ENCODE measurements around the gene CACNA1H.
"Not testable (repeated sequence)": the region's sequence is repeated elsewhere in the genome, so short reads cannot be mapped to it uniquely, and the experiment has no call there.

Gene CACNA1H

DNA sequence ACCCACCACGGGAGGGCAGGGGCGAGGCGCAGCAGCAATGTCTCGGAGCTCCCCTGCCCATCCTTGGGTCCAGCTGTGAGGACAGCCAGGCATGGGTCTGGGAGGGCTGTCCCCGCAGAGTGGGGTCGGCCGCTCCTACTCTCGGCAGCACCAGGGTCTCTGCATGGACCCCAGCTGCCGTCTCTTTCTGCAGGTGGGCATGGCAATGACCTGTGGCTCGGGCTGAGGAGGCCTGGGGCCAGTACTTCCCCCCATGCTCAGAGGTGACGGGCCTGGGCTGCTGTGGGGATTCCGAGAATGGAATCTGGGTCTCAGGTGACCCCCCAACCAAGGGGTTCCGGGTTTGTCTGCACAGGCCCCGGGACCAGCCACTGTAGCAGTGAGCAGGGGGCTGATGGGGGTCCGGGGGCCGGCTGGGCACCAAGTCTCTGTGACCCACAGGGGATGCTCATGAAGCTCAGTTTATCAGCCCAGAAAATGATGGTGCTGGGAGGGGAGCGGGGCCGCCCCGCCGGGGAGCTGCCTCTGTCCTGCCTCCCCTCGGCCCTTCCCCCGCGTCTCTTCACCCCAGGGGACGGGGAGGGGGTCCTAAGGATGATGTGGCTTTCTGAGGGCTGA lies 23.5 kb downstream of the CACNA1H start:
- no peak for DNase-seq

- DNase-seq: no peak
These were observed 24.1 kb downstream of the CACNA1H start for GRCh38 chr16:1177053-1177452.

- DNase-seq: no peak
These were observed 24.8 kb downstream of the CACNA1H start for GRCh38 chr16:1177750-1178149.

DNA sequence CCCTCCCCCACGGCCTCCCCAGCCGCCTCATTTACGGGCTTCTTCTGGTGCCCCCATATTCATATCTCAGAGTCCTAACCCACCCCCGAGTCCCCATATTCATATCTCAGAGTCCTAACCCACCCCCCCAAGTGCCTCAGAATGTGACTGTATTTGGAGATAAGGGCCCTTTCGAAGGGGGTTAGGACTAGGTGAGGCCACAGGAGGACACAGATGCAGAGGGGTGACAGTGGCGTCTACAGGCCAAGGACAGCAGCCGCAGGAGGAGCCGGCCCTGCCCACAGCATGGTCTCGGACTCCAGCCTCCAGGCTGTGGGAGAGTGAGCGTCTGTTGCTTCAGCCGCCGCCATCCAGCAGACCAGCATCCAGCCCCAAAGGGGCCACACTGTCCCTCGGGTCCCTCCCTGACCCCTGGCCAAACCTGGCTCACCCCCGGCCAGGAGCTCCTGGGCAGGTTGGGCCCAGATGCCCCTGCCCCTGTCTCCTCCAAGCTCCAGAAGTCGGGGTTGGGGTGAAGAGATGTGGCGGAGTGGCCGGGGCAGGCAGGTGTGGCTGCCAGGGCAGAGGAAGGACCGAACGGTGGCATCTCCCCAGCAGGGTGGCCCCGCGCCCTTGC lies 25.5 kb downstream of the CACNA1H start:
- no peak for DNase-seq

- no peak for DNase-seq
These were observed 27.9 kb downstream of the CACNA1H start for GRCh38 chr16:1180549-1181403.

- DNase-seq: no peak
These were observed 28.8 kb downstream of the CACNA1H start for GRCh38 chr16:1181404-1182315.

DNA sequence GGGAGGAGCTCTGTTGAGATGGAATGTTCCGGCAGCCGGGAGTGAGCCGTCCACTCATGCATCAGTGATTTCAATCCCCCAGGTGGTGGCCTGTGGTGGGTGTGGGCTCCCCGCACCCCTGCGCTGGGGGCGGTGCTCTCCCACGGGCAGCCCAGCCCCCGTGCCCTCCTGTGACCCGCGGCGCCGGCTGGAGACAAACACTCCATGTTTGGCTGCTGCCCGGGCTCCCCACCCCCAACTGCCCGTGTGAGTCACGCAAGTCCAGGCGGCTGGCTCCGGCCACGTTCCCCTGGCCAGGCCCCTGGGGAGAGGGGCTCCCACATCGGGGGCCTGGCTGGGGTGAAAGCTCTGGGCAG lies 29.4 kb downstream of the CACNA1H start:
- DNase-seq: no peak

DNA sequence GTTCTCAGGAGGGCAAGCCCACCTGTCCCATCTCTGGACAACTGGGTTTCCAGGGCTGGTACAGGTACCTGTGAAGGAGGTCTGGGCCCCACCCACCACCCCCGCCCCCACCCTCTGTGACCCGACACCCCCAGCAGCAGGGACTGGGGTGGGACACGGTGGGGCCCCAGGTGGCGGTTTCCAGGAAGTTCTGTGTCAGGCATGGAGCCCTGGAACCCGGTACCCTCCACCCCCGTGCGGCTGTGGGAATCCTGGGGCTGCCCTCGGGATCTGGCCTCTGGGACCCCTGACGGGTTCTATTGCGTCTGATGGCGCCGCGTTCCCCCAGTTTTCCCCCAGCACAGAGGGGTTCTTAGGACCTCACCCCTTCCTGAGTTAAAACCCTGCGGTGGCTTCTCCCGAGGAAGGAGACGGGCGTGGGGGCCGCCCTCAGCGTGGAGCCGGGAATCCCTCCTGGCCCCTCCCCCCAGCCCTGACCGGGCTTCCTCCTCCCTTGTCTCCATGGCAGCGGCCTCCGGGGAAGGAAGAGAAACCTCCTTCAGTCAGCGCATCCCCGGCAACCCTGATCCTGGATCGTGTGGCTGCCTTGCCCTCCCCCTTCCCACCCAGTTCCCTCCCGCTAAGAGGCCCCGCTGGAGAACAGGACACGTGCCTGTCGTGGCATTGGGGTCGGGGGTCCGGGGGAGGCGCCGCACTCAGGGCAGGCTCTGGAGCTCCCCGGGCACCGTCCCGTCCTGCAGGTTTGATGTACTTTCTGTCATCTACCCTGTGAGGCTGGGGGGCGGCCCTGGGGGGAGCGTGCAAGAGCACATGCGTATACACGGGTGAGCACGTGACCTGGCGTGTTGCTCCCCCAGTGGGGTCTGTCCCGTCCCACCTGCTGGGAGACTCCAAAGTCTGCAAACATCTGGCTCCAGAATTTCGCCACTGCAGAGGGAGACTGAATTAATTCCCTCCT lies 30.3 kb downstream of the CACNA1H start:
- no peak for DNase-seq

- no peak for DNase-seq
These were observed 31.4 kb downstream of the CACNA1H start for GRCh38 chr16:1184156-1184868.

- no peak for DNase-seq
These were observed 32.1 kb downstream of the CACNA1H start for GRCh38 chr16:1184980-1185379.

- DNase-seq: not testable (repeated sequence)
These were observed 32.7 kb downstream of the CACNA1H start for GRCh38 chr16:1185460-1186207.

GRCh38 chr16:1188432-1189189 lies 35.7 kb downstream of the CACNA1H start:
- peak; percentile 50 for DNase-seq

DNA sequence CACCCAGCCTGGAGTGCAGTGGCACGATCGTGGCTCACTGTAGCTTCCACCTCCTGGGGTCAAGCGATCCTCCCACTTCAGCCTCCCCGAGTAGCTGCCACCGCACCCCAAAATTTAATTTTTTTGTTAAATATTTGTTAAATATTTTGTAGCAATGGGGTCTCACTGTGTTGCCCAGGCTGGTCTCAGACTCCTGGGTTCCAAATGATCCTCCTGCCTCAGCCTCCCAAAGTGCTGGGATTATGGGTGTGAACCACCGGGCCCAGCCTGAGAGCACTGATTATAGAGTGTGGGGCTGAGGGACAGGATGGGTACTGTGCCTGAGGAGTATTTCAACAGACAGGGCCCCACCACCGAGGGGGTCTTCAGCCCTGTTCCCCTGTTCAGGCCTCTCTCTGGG lies 36.5 kb downstream of the CACNA1H start:
- no peak for DNase-seq

- DNase-seq: not testable (repeated sequence)
These were observed 37.9 kb downstream of the CACNA1H start for GRCh38 chr16:1190789-1191188.

- DNase-seq: no peak
These were observed 39.6 kb downstream of the CACNA1H start for GRCh38 chr16:1192384-1193073.

- no peak for DNase-seq
These were observed 40.4 kb downstream of the CACNA1H start for GRCh38 chr16:1193143-1193824.

DNA sequence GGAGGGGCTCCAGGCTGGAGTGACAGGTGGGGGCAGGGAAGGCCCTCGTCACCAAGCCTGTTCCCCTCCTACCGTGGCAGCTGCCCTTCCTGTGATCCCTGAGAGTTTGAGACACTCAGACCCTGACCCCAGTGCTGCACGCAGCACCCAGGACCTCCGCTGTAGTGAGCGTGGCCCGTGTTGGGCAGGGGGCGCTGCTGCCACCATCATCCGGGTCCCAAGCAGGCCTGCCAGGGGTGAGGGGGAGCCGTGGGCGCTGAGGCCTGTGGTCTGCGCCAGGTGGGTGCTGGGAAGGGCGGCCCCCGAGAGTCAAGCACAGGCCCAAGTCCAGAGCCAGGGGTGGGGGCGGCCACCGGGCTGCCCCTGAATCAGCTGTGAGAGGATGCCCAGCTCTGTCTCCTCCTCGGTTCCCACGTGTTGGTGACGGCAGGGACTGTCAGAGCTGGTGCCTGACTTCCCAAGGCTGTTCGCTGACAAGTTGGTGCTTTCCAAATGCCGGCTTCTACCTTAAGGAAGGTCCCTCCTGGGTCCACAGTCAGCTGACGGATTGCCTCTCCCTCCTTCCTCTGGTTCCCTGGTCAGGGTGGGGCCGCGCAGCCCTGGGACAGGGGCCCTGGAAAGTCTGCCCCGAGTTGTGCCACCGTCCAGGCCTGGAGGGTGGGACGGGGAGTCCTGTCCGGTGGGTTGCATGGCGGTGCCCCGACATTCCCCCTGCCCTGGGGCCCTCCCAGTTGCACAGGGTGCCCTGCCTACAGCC lies 41.1 kb downstream of the CACNA1H start:
- no peak for DNase-seq

Measured in T-helper 9 cell (primary cell).